Astrocyte of the cerebellum (primary cell): ENCODE data around the gene MAGEB3.

ENCODE experiments used
- DNase-seq: peaks from one replicate; pipeline ENCODE4 v3.0.0-alpha.2; 2011; ENCODE audit warnings: low read depth
- H3K4me3 ChIP-seq: 2 replicates; pipeline ENCODE4 v1.5.1; 2011; ENCODE audit warnings: mild to moderate bottlenecking, low read depth, low read length, moderate library complexity
- in situ Hi-C: cut with HindIII; loops from 2 replicates; pipeline ENCODE4 v1.10.0; 2017; ENCODE audit warnings: low sequenced_read_pairs
- TF ChIP-seq, protein P1 (sequence below): IDR thresholded peaks from 2 replicates; pipeline ENCODE4 v1.5.1; 2012; ENCODE audit warnings: low read length, low read depth, moderate library complexity, mild to moderate bottlenecking; ENCODE audit errors: missing control alignments

Gene MAGEB3

DNA sequence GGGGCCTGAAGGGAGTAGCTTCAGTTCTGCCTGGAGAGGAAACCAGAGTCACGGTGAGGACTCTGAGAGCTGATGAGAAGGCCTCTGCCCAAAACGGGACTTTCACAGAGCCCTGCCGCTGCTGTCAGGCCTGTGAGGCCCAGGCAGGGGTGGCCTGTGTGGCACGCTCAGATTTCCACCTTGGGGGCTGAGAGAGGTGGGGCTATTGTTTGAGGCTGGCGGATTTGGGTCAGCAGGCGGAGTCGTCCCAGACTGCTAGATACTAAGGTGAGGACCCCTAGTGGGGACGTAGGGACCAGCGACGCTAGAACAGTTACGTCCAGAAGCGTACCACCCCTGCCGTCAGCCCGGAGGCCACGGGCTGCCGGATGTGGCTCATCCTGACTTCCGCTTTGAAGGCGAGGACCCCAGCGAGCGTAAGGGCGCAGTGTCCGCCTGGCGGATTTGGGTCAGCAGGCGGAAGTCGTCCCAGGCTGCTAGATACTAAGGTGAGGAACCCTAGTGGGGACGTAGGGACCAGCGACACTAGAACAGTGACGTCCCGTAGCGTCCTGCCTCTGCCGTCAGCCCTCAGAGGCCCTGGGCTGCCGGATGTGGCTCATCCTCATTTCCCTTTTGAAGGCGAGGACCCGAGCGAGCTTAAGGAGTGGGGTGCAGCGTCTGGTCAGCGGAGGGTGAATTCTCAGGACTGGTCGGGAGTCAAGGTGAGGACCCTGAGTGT, 16.5 kb downstream of the MAGEB3 start, which contains the start of gene MAGEB1:
Gene MAGEB1, plus strand, starts transcription at position 378 of the 721 bp plus-strand sequence. CDS start 3,348 bp downstream, outside the sequence.
- no peak for DNase-seq
- in situ Hi-C loops = no loop called here
- TF ChIP-seq, protein P1, sequence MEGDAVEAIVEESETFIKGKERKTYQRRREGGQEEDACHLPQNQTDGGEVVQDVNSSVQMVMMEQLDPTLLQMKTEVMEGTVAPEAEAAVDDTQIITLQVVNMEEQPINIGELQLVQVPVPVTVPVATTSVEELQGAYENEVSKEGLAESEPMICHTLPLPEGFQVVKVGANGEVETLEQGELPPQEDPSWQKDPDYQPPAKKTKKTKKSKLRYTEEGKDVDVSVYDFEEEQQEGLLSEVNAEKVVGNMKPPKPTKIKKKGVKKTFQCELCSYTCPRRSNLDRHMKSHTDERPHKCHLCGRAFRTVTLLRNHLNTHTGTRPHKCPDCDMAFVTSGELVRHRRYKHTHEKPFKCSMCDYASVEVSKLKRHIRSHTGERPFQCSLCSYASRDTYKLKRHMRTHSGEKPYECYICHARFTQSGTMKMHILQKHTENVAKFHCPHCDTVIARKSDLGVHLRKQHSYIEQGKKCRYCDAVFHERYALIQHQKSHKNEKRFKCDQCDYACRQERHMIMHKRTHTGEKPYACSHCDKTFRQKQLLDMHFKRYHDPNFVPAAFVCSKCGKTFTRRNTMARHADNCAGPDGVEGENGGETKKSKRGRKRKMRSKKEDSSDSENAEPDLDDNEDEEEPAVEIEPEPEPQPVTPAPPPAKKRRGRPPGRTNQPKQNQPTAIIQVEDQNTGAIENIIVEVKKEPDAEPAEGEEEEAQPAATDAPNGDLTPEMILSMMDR = no peak

DNA sequence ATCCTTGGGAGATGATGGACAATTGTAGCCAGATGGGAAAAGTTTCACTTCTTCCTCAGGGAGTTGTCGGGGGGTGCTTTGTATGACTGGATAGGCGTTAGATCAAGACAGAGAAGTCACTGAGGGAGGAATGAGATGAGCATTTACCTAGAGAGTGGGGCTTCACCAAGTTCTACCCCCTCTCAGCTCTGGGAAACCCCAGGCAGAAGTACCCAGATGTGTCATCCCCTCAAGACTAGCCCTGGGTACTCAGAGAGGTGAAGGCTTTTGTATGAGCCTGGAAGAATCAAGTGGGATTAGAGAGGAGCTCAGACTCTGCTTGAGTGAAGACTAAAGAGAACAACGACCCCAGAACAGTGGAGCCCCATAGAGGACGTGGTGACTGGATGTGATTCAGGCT, 18.4 kb downstream of the MAGEB3 start:
- no peak for DNase-seq
- H3K4me3 ChIP-seq = no peak overlapping the region
- in situ Hi-C loops = no loop called here
- TF ChIP-seq, protein P1 = no peak

More for the DNA sequence above, 16.5 kb downstream of the MAGEB3 start, which contains the start of gene MAGEB1:
- H3K4me3 ChIP-seq = no peak within 1 kb of the TSS

DNA sequence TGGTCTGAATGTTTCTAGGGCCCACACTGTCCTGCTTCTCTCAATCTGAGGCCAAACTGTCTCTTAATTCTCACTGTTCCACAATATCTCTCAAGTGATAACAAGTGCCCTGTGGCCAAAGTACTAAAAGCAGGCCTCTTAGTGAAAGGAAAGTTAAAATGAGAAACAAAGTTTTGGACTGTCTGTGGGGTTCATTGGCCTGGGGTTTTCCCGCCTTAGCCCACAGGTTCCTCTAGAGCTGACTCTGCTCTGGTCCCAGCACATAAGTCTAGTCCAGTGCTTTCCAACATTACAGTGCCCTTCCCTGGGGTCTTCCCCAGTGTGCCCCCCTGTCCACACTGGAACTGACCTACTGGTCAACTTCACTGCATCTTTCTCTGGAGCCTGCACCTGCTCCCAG, 22.8 kb downstream of the MAGEB3 start:
- no peak for DNase-seq
- in situ Hi-C loops = no loop called here
- no peak overlapping the region for H3K4me3 ChIP-seq
- TF ChIP-seq, protein P1 = no peak

DNA sequence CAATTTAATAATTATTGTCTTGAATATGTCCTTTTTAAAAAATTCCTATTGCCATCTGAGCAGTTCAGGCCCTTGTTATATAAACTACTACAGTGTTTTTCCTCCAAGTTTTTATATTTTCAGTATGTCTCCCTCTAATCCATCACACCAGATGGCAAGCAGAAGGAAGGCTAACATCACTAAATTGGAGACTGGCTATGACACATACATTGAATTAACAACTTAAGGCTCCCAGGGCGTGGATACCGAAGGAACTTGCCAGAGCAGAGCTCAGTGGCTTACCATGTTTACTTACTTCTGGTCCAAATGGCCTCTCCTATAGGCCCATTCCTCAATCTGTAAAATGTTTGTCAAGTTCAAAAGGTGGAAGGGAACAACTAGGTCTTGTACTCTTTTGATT, 29.5 kb downstream of the MAGEB3 start:
- TF ChIP-seq, protein P1 = no peak
- no peak overlapping the region for H3K4me3 ChIP-seq
- in situ Hi-C loops = no loop called here
- DNase-seq = no peak

DNA sequence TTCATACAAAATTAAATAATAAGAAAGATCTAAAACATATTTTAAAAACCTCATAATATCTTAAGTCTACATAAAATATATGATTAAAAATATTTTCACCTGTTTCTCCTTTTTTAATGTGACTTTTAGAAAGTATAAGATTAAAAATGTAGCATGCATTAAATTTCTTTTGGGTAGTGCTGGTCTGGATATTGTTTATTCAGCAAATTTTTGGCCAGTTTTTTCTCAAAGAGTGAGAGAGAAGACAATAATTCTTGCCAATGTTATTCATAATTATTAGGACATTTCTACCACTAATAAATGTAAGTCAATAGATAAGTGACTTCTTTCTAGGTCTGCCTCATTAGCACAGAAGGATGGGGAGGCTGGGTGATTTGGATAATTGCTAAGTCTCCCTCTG, 30.6 kb downstream of the MAGEB3 start:
- TF ChIP-seq, protein P1 = no peak
- in situ Hi-C loops = no loop called here
- no peak overlapping the region for H3K4me3 ChIP-seq
- no peak for DNase-seq

DNA sequence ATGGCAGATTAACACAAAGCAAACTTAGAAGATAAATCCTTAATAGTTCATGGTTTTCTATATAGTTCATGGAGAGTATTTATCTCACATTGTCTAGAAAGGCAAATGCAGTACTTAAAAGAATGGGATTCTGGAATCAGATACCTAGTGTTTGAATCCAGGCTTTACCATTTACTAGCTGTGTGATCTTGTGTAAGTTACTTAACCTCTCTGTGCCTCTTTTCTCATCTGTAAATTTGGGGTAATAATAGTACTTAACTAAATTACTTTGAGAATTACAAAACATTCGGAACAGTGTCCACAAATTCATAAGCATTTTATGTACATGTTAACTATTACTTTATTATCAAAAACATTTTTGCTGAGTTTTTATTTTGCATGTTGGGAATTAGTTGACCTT, 32.3 kb downstream of the MAGEB3 start:
- DNase-seq = no peak
- in situ Hi-C loops = no loop called here
- no peak overlapping the region for H3K4me3 ChIP-seq
- TF ChIP-seq, protein P1 = no peak

DNA sequence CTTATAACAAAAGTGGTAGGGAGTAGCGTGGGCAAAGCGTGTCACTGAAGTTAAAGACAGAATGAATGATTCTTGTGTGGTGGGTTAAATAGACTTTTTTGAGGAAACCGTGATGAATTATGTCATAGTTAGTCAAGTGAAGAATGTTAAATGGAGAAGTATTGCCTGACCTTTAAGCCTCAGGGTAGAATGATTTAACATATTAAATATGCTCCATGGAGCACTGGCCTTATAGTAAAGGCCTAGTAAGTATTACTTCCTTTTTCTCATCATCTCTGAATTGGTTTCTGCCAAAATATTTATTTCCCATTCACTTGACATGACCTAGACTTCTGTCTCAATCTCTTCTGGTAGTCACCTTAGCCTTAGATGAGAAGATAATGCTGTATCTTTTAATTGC, 40.2 kb downstream of the MAGEB3 start:
- TF ChIP-seq, protein P1 = no peak
- H3K4me3 ChIP-seq = no peak overlapping the region
- in situ Hi-C loops = no loop called here

More for the DNA sequence above, 40.2 kb downstream of the MAGEB3 start:
- no peak for DNase-seq
